ENCODE measurements around the gene ACADVL.

Gene ACADVL

GRCh38 chr17:7258731-7259554 lies 39.2 kb downstream of the ACADVL start:
- Histone ChIP-seq H3K27ac (ENCODE audit: low read depth, low read length, severe bottlenecking) (no peak overlapping the region), H3K4me1 (ENCODE audit: control insufficient read depth, insufficient read depth, low read length, poor library complexity, severe bottlenecking) (peaks cover 7% of the 10 kb centered on the region), H3K9me3 (ENCODE audit: control insufficient read depth, low read length) (no peaks in the 10 kb centered on the region), H3K36me3 (ENCODE audit: control insufficient read depth, insufficient read depth, low read length) (peaks cover 61% of the 10 kb centered on the region), H3K4me3 (ENCODE audit: extremely low read depth, insufficient read depth, low read length, poor library complexity, severe bottlenecking) (no peak overlapping the region)
- WGBS, 2 experiments (ENCODE audit: insufficient coverage in 2 of 2), result 98 to 100% methylated on average over 7 of the region's 7 CpGs

GRCh38 chr17:7259555-7259889 lies 39.8 kb downstream of the ACADVL start:
- no peaks in the 10 kb centered on the region for H3K9me3 ChIP-seq (ENCODE audit: control insufficient read depth, low read length)
- no peak overlapping the region for H3K4me3 ChIP-seq (ENCODE audit: extremely low read depth, insufficient read depth, low read length, poor library complexity, severe bottlenecking)
- 100% methylated on average over 2 of the region's 6 CpGs for whole genome bisulfite sequencing, 2 experiments (ENCODE audit: insufficient coverage in 2 of 2)
- H3K27ac ChIP-seq (ENCODE audit: low read depth, low read length, severe bottlenecking), result no peak overlapping the region
- H3K36me3 ChIP-seq (ENCODE audit: control insufficient read depth, insufficient read depth, low read length), result peaks cover 55% of the 10 kb centered on the region
- H3K4me1 ChIP-seq (ENCODE audit: control insufficient read depth, insufficient read depth, low read length, poor library complexity, severe bottlenecking), result peaks cover 7% of the 10 kb centered on the region

- Histone ChIP-seq H3K4me1 (ENCODE audit: control insufficient read depth, insufficient read depth, low read length, poor library complexity, severe bottlenecking) (peaks cover 7% of the 10 kb centered on the region), H3K27ac (ENCODE audit: low read depth, low read length, severe bottlenecking) (no peak overlapping the region), H3K9me3 (ENCODE audit: control insufficient read depth, low read length) (no peaks in the 10 kb centered on the region), H3K4me3 (ENCODE audit: extremely low read depth, insufficient read depth, low read length, poor library complexity, severe bottlenecking) (no peak overlapping the region), H3K36me3 (ENCODE audit: control insufficient read depth, insufficient read depth, low read length) (peaks cover 49% of the 10 kb centered on the region)
- 96 to 100% methylated on average over 1 to 2 of the region's 4 CpGs for WGBS, 2 experiments (ENCODE audit: insufficient coverage in 2 of 2)
Measured at GRCh38 chr17:7260151-7260550, 40.4 kb downstream of the ACADVL start.

GRCh38 chr17:7260651-7261378 lies 41.1 kb downstream of the ACADVL start:
- Histone ChIP-seq H3K4me1 (ENCODE audit: control insufficient read depth, insufficient read depth, low read length, poor library complexity, severe bottlenecking) (peaks cover 7% of the 10 kb centered on the region), H3K4me3 (ENCODE audit: extremely low read depth, insufficient read depth, low read length, poor library complexity, severe bottlenecking) (peak overlapping the region; percentile 37)
- WGBS, 2 experiments (ENCODE audit: insufficient coverage in 2 of 2), result 18 to 20% methylated on average over 43 to 44 of the region's 54 CpGs

GRCh38 chr17:7261379-7262191 lies 41.8 kb downstream of the ACADVL start:
- Histone ChIP-seq H3K36me3 (ENCODE audit: control insufficient read depth, insufficient read depth, low read length) (peaks cover 35% of the 10 kb centered on the region), H3K4me3 (ENCODE audit: extremely low read depth, insufficient read depth, low read length, poor library complexity, severe bottlenecking) (peak overlapping the region; percentile 37), H3K9me3 (ENCODE audit: control insufficient read depth, low read length) (no peaks in the 10 kb centered on the region), H3K27ac (ENCODE audit: low read depth, low read length, severe bottlenecking) (no peak overlapping the region), H3K4me1 (ENCODE audit: control insufficient read depth, insufficient read depth, low read length, poor library complexity, severe bottlenecking) (peaks cover 7% of the 10 kb centered on the region)
- WGBS, 2 experiments (ENCODE audit: insufficient coverage in 2 of 2), result 11 to 22% methylated on average over 54 to 55 of the region's 71 CpGs

More at GRCh38 chr17:7260651-7261378, 41.1 kb downstream of the ACADVL start:
- Histone ChIP-seq H3K9me3 (ENCODE audit: control insufficient read depth, low read length) (no peaks in the 10 kb centered on the region), H3K36me3 (ENCODE audit: control insufficient read depth, insufficient read depth, low read length) (peaks cover 42% of the 10 kb centered on the region), H3K27ac (ENCODE audit: low read depth, low read length, severe bottlenecking) (no peak overlapping the region)

- Histone ChIP-seq H3K4me3 (ENCODE audit: extremely low read depth, insufficient read depth, low read length, poor library complexity, severe bottlenecking) (peak within 1 kb of the TSS; percentile 37), H3K9me3 (ENCODE audit: control insufficient read depth, low read length) (no peaks in the 10 kb centered on the region), H3K36me3 (ENCODE audit: control insufficient read depth, insufficient read depth, low read length) (peaks cover 27% of the 10 kb centered on the region), H3K4me1 (ENCODE audit: control insufficient read depth, insufficient read depth, low read length, poor library complexity, severe bottlenecking) (peaks cover 7% of the 10 kb centered on the region), H3K27ac (ENCODE audit: low read depth, low read length, severe bottlenecking) (no peak within 1 kb of the TSS)
- WGBS, 2 experiments (ENCODE audit: insufficient coverage in 2 of 2), result 5 to 6% methylated on average over 39 to 64 of the region's 64 CpGs
Measured at GRCh38 chr17:7262192-7262934, 42.6 kb downstream of the ACADVL start, which contains the start of gene CLDN7. CLDN7 (minus strand) TSS chr17:7262478; CDS start chr17:7262043, 435 bp downstream.

GRCh38 chr17:7262935-7263800 lies 43.4 kb downstream of the ACADVL start:
- peaks cover 20% of the 10 kb centered on the region for H3K36me3 ChIP-seq (ENCODE audit: control insufficient read depth, insufficient read depth, low read length)
- WGBS, 2 experiments (ENCODE audit: insufficient coverage in 2 of 2), result 20% methylated on average over 16 to 21 of the region's 26 CpGs
- H3K4me3 ChIP-seq (ENCODE audit: extremely low read depth, insufficient read depth, low read length, poor library complexity, severe bottlenecking), result peak overlapping the region; percentile 37
- H3K4me1 ChIP-seq (ENCODE audit: control insufficient read depth, insufficient read depth, low read length, poor library complexity, severe bottlenecking), result peaks cover 7% of the 10 kb centered on the region
- H3K27ac ChIP-seq (ENCODE audit: low read depth, low read length, severe bottlenecking), result no peak overlapping the region
- H3K9me3 ChIP-seq (ENCODE audit: control insufficient read depth, low read length), result no peaks in the 10 kb centered on the region

- H3K36me3 ChIP-seq (ENCODE audit: control insufficient read depth, insufficient read depth, low read length), result peaks cover 15% of the 10 kb centered on the region
- H3K4me3 ChIP-seq (ENCODE audit: extremely low read depth, insufficient read depth, low read length, poor library complexity, severe bottlenecking), result no peak overlapping the region
- WGBS, 2 experiments (ENCODE audit: insufficient coverage in 2 of 2), result 63 to 67% methylated on average over 4 of the region's 4 CpGs
- H3K4me1 ChIP-seq (ENCODE audit: control insufficient read depth, insufficient read depth, low read length, poor library complexity, severe bottlenecking), result peaks cover 7% of the 10 kb centered on the region
- no peak overlapping the region for H3K27ac ChIP-seq (ENCODE audit: low read depth, low read length, severe bottlenecking)
- no peaks in the 10 kb centered on the region for H3K9me3 ChIP-seq (ENCODE audit: control insufficient read depth, low read length)
Measured at GRCh38 chr17:7263801-7264078, 44.0 kb downstream of the ACADVL start.

GRCh38 chr17:7266784-7267183 lies 47.0 kb downstream of the ACADVL start:
- Histone ChIP-seq H3K27ac (ENCODE audit: low read depth, low read length, severe bottlenecking) (no peak overlapping the region), H3K36me3 (ENCODE audit: control insufficient read depth, insufficient read depth, low read length) (no peaks in the 10 kb centered on the region), H3K4me3 (ENCODE audit: extremely low read depth, insufficient read depth, low read length, poor library complexity, severe bottlenecking) (no peak overlapping the region), H3K4me1 (ENCODE audit: control insufficient read depth, insufficient read depth, low read length, poor library complexity, severe bottlenecking) (peaks cover 7% of the 10 kb centered on the region), H3K9me3 (ENCODE audit: control insufficient read depth, low read length) (no peaks in the 10 kb centered on the region)
- no CpG with 5 or more reads among the region's 1 CpG for WGBS, 2 experiments (ENCODE audit: insufficient coverage in 2 of 2)
